Inferior parietal cortex (tissue), 1 donor: ENCODE measurements around the gene CPNE1.

ENCODE experiments used
- DNase-seq: peaks from one replicate; pipeline ENCODE4 v3.0.0-alpha.2; 2016; ENCODE audit errors: extremely low spot score

CPNE1 gene

GRCh38 chr20:35600176-35600992 lies 64.3 kb downstream of the CPNE1 start:
- no peak for DNase-seq

GRCh38 chr20:35599776-35600120 lies 65.0 kb downstream of the CPNE1 start:
- DNase-seq, result no peak

DNA sequence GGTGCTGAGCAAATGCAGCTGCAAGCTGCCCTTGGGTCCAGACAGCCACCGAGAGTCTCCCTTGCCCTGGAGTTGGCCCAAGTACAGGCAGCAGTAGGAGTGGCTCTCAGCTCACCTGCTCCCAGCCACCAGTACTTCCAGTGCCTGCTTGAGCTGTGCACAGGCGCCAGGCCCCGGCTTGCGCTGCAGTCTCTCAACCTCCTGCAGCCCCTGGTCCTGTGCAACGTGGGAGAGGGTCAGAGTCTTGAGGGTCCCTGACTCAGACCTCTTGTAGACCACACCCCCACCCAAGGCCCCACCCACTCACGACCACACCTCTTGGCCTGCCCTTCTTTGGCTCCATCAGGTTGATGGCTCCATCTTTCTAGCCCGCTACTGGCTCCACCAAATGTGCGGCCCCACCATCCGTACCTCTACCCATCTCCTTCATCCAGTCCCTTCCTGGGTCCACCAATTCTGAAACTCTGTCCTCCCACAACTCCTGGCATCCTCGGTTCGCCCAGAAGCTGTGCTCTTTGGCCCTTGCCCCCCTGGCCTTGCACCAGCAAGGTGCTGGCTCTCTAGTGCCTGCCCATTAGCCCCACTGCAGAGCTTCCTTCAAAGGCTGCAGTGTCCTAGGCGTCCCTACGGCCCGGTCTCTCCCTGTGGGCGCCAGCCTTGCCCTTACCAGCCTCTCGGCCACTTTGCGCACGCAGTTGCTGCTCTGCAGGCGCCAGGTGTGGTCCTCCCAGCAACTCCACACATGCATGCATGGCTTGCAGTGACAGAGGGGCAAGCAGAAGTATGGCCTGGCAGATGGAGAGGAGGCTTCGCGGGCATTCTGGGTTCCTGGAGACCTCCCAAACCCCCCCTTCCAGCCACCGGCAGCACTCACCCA lies 65.6 kb downstream of the CPNE1 start:
- DNase-seq, result no peak

DNA sequence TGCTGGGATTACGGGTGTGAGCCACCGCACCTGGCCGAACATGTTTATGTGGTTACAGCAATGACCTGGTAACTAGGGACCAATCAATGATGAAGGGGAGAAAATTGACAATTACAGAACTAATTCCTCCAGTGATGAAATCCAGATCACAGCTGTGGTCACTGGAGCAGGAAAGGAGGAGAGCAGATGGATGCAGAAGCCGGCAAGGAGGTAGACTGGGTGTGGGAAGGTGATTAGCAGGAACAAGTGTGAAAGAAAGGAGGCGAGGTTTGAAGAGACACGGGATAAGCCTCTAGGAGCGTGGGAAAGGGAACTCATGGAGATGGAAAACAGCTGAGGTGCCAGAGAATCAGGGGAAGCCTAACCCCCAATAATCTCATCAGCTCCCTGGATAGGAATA lies 66.2 kb downstream of the CPNE1 start:
- no peak for DNase-seq

- no peak for DNase-seq
Observed at GRCh38 chr20:35597186-35597585, 67.5 kb downstream of the CPNE1 start.

GRCh38 chr20:35595901-35596300 lies 68.8 kb downstream of the CPNE1 start:
- no peak for DNase-seq

DNA sequence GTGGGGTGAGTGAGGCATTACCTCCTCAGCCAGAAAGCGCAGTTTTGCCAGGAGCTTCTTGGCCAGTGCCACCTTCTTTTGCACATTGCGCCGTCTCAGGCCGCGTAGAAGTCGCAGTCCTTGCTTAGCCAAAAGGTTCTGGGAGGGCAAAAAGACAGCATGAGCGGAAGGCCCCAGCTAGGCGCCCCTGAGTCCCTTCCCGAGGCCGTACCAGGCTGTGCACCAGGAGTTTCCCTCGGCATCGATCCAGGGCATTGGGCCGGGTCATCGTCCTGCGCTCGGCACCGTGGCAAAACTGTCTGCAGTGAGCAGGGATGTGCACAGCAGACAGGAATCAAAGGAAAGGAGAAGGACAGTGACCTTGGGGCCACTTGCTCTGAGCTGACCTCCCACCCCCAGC lies 69.2 kb downstream of the CPNE1 start:
- DNase-seq, result no peak

- DNase-seq, result peak; percentile 26
Observed at GRCh38 chr20:35592339-35592974, 72.2 kb downstream of the CPNE1 start.

GRCh38 chr20:35588397-35588796 lies 76.3 kb downstream of the CPNE1 start:
- DNase-seq, result no peak

- no peak for DNase-seq
Observed at GRCh38 chr20:35587436-35587835, 77.3 kb downstream of the CPNE1 start.

DNA sequence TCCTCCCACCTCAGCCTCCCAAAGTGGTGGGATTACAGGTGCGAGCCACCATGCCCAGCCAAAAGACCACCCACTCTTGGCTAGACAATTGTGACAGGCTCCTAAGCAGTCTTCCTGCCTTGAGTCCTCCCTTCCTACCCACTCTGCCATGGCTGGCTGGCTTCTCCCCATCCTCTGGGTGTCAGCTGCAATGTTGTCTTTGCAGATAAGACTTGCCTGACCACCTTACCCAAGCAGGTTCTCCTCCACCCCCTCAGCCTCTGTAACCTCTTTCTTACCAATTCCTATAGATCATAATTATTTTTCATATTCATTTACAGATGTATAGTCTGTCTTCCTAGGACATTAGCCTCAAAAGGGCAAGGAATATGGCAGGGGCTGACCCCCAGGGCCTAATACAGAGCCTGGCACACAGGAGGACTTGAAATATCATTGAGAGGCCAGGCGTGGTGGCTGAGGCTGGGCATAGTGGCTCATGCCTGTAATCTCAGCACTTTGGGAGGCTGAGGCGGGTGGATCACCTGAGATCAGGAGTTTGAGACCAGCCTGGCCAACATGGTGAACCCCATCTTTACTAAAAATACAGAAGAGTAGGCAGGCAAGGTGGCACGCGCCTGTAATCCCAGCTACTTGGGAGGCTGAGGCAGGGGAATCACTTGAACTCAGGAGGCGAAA lies 77.8 kb downstream of the CPNE1 start:
- DNase-seq, result no peak

DNA sequence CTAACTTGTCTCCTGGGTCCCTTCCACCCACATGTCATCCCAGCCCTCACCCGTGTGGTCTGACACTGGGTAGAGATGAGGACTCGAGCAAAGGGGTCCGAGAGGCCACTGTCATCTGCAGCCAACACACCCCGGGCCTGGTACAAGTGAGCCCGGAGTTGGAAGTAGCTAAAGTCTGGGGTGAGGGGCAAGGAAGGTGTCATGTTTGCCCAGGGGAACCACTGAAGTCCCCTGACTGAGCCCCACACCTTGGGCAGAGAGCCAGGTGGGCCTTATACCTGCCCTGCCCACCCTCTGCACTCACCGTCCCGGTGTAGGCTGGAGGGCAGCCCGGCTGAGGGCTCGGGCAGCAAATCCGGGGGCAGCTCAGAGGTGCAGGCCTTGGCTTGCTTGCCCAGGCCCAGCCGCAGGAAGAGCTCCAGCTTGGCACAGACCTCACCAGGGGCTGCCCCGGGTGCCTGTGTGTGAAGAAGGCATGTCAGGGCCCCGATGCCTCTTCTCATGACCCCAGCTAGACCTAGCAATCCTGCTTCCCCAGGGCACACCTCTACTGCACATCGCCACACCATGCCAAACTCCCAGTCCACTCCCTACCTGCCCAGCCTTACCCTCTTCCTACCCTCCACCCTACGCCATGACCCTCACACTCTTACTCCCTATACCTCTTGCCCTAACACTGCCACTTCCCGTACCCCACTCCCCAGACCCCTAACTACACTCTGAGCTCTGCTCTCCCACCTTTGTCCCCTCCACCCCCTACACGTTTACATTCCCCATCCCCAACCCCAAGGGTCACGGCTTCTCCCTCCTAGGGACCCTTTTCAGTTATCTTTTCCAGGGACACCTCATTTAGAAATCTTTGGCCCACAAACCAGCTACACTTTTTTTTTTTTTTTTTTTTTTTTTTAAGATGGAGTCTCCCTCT lies 80.8 kb downstream of the CPNE1 start:
- no peak for DNase-seq

DNA sequence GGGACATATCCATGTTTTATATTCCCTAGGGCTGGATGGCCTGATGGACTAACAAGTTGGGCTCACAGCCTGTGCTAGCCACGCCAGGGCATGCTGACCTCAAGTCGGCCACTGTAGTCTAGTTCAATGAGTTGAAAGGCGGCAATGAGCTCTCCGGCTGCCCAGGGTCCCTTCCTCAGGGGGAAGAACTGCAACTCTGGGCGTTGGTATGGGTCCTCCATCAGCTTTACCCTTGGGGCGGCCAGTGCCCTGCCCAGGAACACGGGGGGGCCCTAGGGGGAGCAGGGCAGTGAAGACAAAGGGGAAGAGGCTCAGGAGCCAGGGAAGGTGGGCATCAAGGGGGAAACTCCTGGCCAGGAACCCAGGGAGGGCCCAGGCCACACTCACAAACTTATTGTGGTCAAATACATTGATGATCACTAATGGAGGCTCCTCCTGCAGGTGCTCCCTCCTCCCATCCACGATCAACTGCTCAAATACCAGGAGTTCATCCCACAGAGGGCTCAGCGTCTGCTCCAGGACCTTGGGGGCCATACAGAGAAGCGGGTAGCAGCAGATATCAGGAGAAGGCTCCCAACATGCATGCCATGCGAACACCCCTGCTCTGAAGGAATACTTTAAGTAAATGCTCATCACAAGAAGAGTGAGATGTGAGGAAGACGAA lies 81.8 kb downstream of the CPNE1 start:
- no peak for DNase-seq

GRCh38 chr20:35582131-35582530 lies 82.6 kb downstream of the CPNE1 start:
- DNase-seq, result no peak

GRCh38 chr20:35579196-35579595 lies 85.5 kb downstream of the CPNE1 start:
- DNase-seq, result no peak

GRCh38 chr20:35578469-35578868 lies 86.2 kb downstream of the CPNE1 start:
- no peak for DNase-seq

DNA sequence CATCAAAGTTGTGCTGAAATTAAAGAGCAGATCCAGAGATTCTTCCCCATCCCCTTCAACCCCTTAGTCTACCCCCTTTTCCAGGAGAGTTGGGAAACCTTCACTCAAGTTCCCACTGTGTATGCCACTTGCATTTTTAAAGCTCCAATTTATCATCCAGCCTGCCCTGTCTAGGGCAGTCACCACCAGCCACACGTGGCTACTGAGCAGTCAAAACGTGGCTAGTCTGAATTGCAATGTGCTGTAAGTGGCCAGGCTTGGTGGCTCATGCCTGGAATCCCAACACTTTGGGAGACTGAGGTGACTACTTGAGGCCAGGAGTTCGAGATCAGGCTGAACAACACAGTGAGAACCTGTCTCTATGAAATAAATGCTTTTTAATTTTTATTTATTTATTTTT lies 87.9 kb downstream of the CPNE1 start:
- DNase-seq, result no peak
